Hypothalamus (tissue), 51 donors: ENCODE results near the gene FARP1.

Experiments
- DNase-seq, 51 donors: peaks; one replicate each; lab custom pipeline; 2025; lab: John Stamatoyannopoulos, UW

Gene FARP1

DNA sequence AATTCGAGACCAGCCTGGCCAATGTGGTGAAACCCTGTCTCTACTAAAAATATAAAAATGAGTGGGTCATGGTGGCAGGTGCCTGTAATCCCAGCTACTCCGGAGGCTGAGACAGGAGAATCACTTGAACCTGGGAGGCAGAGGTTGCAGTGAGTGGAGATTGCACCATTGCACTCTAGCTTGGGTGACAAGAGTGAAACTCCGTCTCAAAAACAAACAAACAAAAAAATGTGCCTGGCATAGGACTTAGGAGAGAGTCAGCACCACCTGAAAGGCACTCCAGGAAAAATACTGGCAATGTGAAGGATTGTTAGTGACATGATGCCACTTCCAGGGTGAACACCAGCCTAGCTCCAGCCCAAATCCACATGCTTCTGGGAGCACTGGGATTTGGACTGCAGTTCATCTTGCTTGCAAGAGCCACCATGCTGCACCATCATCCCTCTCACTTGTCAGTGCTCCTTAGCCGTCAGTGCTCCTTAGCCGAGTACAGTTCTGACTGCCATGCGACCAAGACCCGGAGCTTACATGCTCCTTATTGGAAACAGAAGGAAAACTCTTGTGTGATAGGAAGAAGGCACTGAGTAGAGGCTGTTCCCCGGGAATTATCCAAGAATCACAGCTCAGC lies 179.3 kb downstream of the FARP1 start:
- DNase-seq, result no peak

- no peak for DNase-seq
These were observed 181.2 kb downstream of the FARP1 start for GRCh38 chr13:98324105-98324504.

- DNase-seq, result no peak
These were observed 182.8 kb downstream of the FARP1 start for GRCh38 chr13:98325724-98326123.

DNA sequence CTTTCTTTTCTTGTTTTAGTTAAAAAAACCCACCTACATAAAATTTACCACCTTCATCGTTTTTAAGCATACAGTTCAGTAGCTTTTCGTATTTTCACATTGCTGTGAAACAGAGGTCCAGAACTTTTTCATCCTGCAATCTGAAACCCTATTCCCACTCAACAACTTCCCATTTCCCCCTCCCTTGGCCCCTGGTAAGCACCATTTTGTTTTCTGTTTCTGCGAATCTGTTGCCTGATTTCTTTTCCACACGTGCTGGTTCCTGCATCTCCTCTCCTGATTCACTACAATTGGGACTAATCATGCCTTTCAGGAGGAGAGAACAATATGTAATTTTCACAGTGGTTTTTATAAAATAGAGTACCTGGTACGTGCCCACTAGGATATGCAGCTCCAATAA lies 183.4 kb downstream of the FARP1 start:
- DNase-seq, result no peak

GRCh38 chr13:98327371-98328270 lies 184.7 kb downstream of the FARP1 start:
- no peak for DNase-seq

DNA sequence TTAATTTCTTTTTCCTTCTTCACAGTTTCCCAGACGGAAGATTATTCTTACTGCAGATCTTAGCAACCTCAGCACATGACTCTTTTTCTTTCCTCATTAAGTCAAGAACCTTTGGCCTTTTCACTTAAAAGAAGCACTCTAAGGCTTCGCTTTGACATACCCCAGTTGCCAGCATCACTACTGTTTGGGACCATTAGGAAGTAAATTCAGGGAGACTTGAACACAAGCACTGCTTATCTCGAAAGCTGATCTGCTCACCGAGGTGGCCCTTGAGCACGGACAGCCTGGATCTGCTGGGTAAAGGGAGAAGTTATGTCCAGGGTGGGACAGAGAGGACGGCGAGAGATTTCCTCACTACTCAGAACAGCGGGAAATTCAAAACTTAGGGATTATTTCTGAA lies 185.6 kb downstream of the FARP1 start:
- DNase-seq, result no peak

DNA sequence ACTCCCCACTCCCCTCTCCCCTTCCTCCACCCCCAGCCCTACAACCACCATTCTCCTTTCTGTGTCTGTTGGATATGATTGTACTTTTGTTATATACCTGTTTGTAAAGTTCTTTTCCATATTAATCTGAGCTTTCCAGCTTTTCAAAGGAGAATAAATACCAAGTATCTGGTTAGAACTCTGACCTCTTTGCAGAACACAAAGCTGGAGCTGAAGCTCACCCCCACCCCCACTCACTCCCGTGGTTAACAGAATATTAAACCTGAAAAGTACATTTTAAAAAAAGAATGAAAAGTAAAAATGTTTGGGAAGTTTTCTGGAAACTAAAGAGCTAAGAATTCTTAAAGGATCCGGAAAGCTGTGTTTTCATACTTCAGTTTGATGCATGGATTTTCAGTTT lies 189.3 kb downstream of the FARP1 start:
- DNase-seq, result no peak

DNA sequence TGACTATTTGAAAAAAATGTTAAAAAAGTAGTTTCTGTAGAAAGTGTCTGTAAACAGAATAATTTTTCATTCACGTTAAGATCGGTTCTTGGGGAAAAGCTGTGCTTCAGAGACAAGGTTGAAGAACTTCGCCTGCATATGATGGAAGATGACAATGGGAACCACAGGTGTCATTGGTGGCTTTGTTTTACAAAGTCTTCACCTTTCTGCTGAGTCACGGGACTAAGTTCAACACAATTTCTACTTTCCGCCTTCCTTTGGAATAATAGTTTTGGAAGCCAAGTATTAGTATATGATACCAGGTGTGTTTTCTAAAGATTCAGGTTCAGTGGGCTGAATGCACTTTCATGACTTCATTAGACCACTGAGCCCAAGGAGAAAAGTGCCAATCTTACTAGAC lies 189.8 kb downstream of the FARP1 start:
- no peak for DNase-seq

DNA sequence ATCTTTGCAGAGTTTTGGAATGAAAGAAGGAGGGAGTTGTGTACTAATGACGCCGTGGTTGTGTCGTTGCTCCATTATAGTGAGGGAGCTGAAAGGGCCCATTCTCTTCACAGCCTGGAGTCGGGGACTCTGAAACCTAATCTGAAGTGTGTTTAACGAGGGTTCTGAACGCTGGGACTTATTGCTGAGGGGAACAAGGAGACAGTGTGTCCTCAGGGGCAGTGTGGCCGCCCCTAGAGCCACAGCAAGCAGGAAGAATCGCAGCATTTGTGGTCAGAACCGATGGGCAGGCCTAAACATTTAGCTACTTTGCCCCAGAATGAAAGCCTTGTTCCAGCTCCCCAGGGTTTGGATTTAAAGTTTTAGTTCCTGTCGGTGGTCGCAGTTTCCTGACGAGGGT lies 190.6 kb downstream of the FARP1 start:
- DNase-seq, result peak in 3 of 51 donors; percentile 10 to 16 (median 12)

DNA sequence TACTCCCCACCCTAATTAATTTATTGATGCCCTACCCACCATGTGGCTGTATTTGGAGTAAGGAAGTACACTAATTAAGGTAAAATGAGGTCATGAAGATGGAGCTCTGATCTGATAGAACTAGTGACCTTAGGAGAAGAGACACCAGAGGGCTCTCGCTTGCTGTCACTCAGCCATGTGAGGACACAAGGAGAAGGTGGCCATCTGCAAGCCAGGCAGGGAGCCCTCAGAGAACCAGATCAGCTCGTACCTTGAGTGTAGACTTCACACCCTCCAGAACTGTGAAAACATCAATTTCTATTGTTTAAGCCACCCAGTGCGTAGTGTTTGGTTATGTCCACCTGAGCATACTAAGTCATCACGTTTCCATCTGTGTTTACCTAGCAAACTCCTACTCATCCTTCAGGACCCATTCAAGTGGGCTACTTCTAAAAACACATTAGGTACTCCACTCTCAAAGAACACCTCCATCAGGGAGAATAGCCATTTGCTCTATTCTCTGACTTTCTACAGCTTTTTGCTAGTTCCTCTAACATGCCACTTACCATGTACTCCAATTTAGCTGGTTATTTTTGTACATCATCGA lies 191.8 kb downstream of the FARP1 start:
- no peak for DNase-seq

- no peak for DNase-seq
These were observed 192.8 kb downstream of the FARP1 start for GRCh38 chr13:98335721-98336120.

GRCh38 chr13:98338310-98338709 lies 195.4 kb downstream of the FARP1 start:
- DNase-seq, result no peak

- DNase-seq, result no peak
These were observed 197.0 kb downstream of the FARP1 start for GRCh38 chr13:98339684-98340425.

DNA sequence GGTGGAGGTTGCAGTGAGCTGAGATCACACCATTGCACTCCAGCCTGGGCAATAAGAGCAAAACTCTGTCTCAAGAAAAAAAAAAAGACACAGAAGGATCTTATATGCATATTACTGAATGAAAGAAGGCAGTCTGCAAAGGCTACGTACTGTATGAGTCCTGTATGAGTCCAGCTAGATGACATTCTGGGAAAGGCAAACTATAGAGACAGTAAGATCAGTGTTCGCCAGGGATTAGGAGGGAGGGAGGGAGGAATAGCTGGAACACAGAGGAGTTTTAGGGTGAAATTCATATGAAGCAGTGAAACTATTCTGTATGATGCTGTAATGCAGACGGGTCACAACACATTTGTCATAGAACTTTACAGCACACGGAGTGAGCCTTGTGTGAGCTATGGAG lies 200.1 kb downstream of the FARP1 start:
- no peak for DNase-seq

DNA sequence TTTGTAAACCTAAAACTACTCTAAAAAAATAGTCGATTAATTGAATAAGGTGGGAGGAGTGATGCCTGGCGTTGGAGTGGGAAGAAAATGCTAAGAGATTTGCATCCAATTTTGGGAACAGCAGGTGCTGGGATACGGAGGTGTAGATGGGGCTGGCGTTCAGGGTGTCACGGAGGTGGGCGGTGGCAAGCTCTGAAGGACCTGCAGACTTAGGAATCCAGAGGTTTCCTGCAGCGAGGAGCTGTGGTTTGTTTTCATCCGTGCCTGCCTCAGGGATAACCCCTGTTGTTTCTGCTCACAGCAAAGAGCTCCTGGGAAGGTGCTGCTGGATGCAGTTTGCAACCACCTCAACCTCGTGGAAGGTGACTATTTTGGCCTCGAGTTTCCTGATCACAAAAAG lies 200.6 kb downstream of the FARP1 start:
- DNase-seq, result peak in 1 of 51 donors; percentile 7

DNA sequence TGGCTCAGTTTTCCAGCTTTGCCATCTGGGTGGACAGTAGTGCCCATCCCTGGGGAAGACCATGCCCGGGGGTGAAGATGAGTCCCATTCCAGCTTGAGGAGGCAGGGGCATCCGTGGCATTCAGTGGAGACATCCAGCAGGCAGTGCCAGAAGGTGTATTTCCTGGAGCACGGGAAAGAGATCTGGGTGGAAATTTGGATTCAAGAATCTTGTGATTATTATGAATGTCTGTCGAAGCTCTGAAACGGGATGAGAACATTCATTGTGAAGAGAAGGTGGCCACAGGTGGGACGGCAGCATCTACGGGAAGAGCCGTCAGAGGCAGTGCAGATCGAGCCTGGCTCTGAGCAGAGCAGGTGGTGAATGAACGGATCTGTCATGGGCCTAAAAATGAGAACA lies 201.5 kb downstream of the FARP1 start:
- no peak for DNase-seq

DNA sequence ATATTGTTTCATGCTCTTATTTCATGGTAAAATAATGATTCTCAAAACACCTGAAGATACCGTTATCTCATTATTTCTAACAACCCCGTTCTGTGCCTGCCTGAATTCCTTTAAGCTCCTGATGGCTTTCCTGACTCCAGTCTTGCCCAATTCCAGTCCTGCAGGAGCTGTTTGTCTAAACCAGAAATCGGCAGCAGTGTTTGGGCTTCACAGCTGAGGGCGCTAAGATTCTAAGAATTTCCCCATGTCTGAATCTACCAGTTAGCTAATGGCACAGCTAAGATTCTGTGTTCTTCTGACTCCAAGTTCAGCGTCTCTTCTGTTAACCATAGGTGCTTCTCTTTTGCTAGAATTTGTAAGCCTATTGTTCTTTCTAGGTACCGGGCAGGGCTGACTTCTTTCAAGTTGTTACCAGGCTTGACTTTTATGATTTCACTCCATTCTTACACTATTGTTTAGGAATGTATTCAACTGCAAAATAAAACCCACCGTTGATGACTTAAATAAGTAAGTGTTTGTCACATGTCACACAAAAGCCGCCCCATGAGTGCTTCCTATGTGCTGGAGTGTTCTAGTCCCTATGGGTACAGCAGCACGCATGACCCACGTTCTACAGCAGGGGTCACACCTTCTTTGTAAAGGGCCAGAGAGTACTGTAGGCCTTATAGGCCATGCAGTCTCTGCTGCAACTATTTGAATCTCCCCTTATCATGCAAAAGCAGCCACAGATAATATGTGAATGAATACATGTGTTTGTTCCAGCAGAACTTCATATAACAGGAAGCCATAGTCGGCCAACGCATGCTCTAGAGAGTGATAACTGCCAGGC lies 202.4 kb downstream of the FARP1 start:
- no peak for DNase-seq

DNA sequence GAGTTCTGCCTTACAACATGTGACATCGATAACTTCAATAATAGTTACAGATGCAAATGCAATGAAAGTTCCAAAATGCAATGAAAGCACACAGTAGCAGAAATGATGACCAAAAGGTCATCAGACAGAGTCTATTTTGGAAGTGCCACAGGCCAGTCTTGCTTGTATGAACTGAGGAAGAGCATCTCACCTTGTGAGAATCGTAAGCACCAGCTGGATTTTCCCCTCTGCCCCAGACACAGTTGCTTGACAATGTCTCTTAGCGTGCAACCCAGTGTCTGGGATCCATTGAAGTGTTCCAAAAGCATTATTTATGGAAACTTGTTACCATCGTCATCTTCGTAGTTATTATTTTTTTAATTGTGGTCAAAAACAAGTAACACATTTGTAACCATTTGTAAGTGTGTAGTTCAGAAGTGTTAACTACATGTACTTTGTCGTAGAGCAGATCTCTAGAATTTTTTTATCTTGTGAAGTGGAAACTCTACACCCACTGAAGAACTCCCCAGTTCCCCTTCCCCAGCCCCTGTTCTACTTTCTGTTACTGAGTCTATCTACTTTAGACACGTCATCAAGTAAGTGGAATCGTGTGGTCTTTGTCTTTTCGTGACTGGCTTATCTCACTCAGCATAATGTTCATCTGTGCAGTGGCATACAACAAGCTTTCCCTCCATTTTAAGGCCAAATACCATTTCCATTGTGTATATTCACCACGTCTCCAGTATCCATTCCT lies 204.2 kb downstream of the FARP1 start:
- DNase-seq, result no peak

GRCh38 chr13:98347756-98348155 lies 204.9 kb downstream of the FARP1 start:
- DNase-seq, result no peak
